ENCODE measurements around the gene ZNF207.

DNA sequence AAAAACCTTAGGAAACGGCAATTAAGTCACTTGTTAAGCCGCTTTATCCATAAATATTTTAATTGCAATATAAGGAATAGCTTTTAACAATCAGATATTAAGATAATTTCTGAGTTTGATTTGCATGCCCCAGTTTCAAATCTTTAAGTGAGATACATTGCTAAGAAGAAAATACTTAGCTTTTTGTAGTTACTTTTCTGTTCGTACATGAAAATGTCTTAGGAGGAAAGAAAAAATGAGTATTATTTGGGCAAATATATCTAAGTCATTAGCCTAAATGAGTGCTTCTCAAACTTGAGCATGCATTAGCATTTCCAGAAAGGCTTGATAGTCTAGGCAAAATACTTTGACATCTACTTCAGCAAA, 6.4 kb downstream of the ZNF207 start:
- TF ChIP-seq FOXK2 (IDR thresholded peaks at IDR 0.05) (no peak), FOXA1 (IDR thresholded peaks at IDR 0.05) (no peak), ZNF384 (IDR thresholded peaks at IDR 0.05) (no peak), FOXM1 (IDR thresholded peaks at IDR 0.05; ENCODE audit: borderline replicate concordance) (no peak), BHLHE40 (IDR thresholded peaks at IDR 0.05; ENCODE audit: borderline replicate concordance) (no peak), NFRKB (IDR thresholded peaks at IDR 0.05) (no peak), L3MBTL2 (conservative IDR thresholded peaks at IDR 0.05) (no peak), SP1 (IDR thresholded peaks at IDR 0.05) (no peak)
- TF ChIP-seq, protein P1, sequence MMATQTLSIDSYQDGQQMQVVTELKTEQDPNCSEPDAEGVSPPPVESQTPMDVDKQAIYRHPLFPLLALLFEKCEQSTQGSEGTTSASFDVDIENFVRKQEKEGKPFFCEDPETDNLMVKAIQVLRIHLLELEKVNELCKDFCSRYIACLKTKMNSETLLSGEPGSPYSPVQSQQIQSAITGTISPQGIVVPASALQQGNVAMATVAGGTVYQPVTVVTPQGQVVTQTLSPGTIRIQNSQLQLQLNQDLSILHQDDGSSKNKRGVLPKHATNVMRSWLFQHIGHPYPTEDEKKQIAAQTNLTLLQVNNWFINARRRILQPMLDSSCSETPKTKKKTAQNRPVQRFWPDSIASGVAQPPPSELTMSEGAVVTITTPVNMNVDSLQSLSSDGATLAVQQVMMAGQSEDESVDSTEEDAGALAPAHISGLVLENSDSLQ (IDR thresholded peaks at IDR 0.05): no peak

All from HEK293T (cell line).